Esophagus squamous epithelium (tissue), 4 donors: Measurements from ENCODE around the gene PGLYRP1.

Experiments used
- CTCF ChIP-seq, 6 experiments: fragments of 450-650 bp in 4 of 6; fragments of 200-600 bp in 2 of 6; sonication (generic) in 2 of 6; IDR thresholded peaks; one replicate each; pipeline ENCODE4 v1.5.1; 2016 to 2019; ENCODE audit warnings: antibody characterized with exemption in 6 of 6, mild to moderate bottlenecking in 4 of 6, moderate library complexity in 4 of 6
- POLR2A ChIP-seq, 4 donors: fragments of 450-650 bp; IDR thresholded peaks; one replicate each; pipeline ENCODE4 v1.6.1; 2017; ENCODE audit warnings: antibody characterized with exemption in 4 of 4, mild to moderate bottlenecking in 4 of 4, moderate library complexity in 3 of 4

- no peak for TF ChIP-seq CTCF (IDR thresholded peaks at IDR 0.05)
- TF ChIP-seq POLR2A (IDR thresholded peaks at IDR 0.05): no peak
Measured at GRCh38 chr19:46058778-46059177, 35.9 kb upstream of the PGLYRP1 start.
